ENCODE results near the gene CDH26. TPM values are rescaled to one million over a fixed set of nuclear protein-coding genes. Genes with fewer than 3 reads are reported as not detected.

Gene CDH26
- total RNA-seq, 1 experiment from 2014 or later: 1.0 TPM

GRCh38 chr20:59925899-59926298, 32.3 kb upstream of the CDH26 start:
- Mint-ChIP-seq H3K36me3 (no peaks in the 10 kb centered on the region), H3K4me1 (no peaks in the 10 kb centered on the region), H3K4me3 (no peak overlapping the region), H3K9me3 (no peaks in the 10 kb centered on the region), H3K27me3 (ENCODE audit: low read depth) (peaks cover 47% of the 10 kb centered on the region), H3K27ac (no peak overlapping the region)
- DNase-seq (ENCODE audit: low spot score) (no peak), ATAC-seq (no peak)
- TF ChIP-seq KAT7 (CRISPR knock-in tag; IDR thresholded peaks at IDR 0.05; ENCODE audit: borderline replicate concordance) (no peak), TCF7 (CRISPR knock-in tag; IDR thresholded peaks at IDR 0.05; ENCODE audit: low read depth) (no peak), ZNF219 (CRISPR knock-in tag; IDR thresholded peaks at IDR 0.05; ENCODE audit: borderline replicate concordance) (no peak), ZNF232 (CRISPR knock-in tag; IDR thresholded peaks at IDR 0.05) (no peak), FOXK1 (CRISPR knock-in tag; IDR thresholded peaks at IDR 0.05) (no peak), GRHL2 (CRISPR knock-in tag; IDR thresholded peaks at IDR 0.05; ENCODE audit: insufficient replicate concordance, severe bottlenecking) (no peak), ARID4B (CRISPR knock-in tag; IDR thresholded peaks at IDR 0.05; ENCODE audit: borderline replicate concordance) (no peak), HMGA2 (CRISPR knock-in tag; IDR thresholded peaks at IDR 0.05) (no peak)
- TF ChIP-seq, protein P1, sequence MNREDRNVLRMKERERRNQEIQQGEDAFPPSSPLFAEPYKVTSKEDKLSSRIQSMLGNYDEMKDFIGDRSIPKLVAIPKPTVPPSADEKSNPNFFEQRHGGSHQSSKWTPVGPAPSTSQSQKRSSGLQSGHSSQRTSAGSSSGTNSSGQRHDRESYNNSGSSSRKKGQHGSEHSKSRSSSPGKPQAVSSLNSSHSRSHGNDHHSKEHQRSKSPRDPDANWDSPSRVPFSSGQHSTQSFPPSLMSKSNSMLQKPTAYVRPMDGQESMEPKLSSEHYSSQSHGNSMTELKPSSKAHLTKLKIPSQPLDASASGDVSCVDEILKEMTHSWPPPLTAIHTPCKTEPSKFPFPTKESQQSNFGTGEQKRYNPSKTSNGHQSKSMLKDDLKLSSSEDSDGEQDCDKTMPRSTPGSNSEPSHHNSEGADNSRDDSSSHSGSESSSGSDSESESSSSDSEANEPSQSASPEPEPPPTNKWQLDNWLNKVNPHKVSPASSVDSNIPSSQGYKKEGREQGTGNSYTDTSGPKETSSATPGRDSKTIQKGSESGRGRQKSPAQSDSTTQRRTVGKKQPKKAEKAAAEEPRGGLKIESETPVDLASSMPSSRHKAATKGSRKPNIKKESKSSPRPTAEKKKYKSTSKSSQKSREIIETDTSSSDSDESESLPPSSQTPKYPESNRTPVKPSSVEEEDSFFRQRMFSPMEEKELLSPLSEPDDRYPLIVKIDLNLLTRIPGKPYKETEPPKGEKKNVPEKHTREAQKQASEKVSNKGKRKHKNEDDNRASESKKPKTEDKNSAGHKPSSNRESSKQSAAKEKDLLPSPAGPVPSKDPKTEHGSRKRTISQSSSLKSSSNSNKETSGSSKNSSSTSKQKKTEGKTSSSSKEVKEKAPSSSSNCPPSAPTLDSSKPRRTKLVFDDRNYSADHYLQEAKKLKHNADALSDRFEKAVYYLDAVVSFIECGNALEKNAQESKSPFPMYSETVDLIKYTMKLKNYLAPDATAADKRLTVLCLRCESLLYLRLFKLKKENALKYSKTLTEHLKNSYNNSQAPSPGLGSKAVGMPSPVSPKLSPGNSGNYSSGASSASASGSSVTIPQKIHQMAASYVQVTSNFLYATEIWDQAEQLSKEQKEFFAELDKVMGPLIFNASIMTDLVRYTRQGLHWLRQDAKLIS (CRISPR knock-in tag; IDR thresholded peaks at IDR 0.05; ENCODE audit: borderline replicate concordance): no peak
- TF ChIP-seq, protein P2, sequence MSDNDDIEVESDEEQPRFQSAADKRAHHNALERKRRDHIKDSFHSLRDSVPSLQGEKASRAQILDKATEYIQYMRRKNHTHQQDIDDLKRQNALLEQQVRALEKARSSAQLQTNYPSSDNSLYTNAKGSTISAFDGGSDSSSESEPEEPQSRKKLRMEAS (CRISPR knock-in tag; IDR thresholded peaks at IDR 0.05): no peak
- TF ChIP-seq, protein P3, sequence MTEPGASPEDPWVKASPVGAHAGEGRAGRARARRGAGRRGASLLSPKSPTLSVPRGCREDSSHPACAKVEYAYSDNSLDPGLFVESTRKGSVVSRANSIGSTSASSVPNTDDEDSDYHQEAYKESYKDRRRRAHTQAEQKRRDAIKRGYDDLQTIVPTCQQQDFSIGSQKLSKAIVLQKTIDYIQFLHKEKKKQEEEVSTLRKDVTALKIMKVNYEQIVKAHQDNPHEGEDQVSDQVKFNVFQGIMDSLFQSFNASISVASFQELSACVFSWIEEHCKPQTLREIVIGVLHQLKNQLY (CRISPR knock-in tag; IDR thresholded peaks at IDR 0.05): no peak
- ChIA-PET CTCF (interaction anchor here (1.4 kb wide), 1 partner anchor 8 kb away, joined by 5 read pairs; no protein-coding TSS in a partner anchor), POLR2A (no interaction called here)

DNA sequence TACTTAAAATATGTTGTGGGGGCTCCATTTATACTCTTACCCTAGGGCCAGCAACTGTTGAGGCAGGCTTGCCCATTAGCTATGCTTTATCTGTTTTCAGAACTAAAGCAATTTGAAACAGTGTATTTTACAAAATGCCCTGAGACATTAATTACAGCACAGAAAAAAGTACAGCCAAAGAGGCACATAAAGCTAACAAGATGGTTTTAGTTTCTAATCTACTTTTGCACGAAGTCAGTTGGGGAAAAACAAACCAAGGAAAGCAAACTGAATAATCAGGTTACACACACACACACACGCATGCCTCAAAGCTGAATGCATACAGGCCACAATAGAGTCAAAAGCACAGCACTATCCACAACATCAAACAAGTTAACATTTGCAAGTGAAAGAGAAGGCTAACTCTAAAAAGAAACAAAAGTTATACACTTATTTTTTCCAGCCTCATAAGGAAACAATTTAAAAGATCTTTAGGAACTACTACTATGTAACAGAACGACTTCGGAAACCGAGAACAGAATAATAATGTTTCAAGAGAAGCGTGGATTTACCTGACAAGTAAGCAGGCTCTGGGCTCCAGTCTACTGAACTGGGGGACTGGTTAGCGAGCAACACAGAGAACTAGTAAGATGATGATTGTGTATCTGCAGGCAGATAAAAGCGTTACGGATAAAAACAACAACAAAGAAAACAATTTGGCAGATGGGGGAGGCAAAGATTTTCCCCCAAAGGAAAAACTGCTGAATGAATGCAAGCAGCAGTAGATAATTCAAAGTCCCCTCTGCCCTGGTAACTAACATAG, 26.5 kb upstream of the CDH26 start:
- Mint-ChIP-seq H3K36me3 (no peaks in the 10 kb centered on the region), H3K4me3 (no peak overlapping the region), H3K9me3 (no peaks in the 10 kb centered on the region), H3K27me3 (ENCODE audit: low read depth) (peaks cover 56% of the 10 kb centered on the region), H3K4me1 (peaks cover 6% of the 10 kb centered on the region; the same call in 1 of the 2 replicates), H3K27ac (no peak overlapping the region)
- ATAC-seq (no peak), DNase-seq (ENCODE audit: low spot score) (no peak)
- ChIA-PET POLR2A (no interaction called here), CTCF (no interaction called here)
- no peak for TF ChIP-seq STAT6 (CRISPR knock-in tag; conservative IDR thresholded peaks at IDR 0.05; ENCODE audit: low read depth)
- no peak for TF ChIP-seq KAT7 (CRISPR knock-in tag; IDR thresholded peaks at IDR 0.05; ENCODE audit: borderline replicate concordance)
- TF ChIP-seq MXD4 (CRISPR knock-in tag; IDR thresholded peaks at IDR 0.05; ENCODE audit: borderline replicate concordance): no peak
- no peak for TF ChIP-seq ELF4 (CRISPR knock-in tag; IDR thresholded peaks at IDR 0.05; ENCODE audit: low read depth)
- TF ChIP-seq NFE2L1 (CRISPR knock-in tag; IDR thresholded peaks at IDR 0.05): no peak
- no peak for TF ChIP-seq EMX1 (CRISPR knock-in tag; IDR thresholded peaks at IDR 0.05)
- TF ChIP-seq SP1 (CRISPR knock-in tag; conservative IDR thresholded peaks at IDR 0.05): no peak
- TF ChIP-seq FOXP4 (CRISPR knock-in tag; IDR thresholded peaks at IDR 0.05): no peak
- TF ChIP-seq ETV6 (CRISPR knock-in tag; IDR thresholded peaks at IDR 0.05): no peak
- no peak for TF ChIP-seq OVOL2 (CRISPR knock-in tag; IDR thresholded peaks at IDR 0.05; ENCODE audit: borderline replicate concordance)

All from WTC11 (cell line).